Naive thymus-derived CD4-positive, alpha-beta T cell (primary cell): ENCODE measurements around the gene GP1BB. TPM values are rescaled to one million over a fixed set of nuclear protein-coding genes. Genes with fewer than 3 reads are reported as not detected.

Source experiments
- ATAC-seq: fragments of 150-1000 bp; cut with Tn5 transposase; 2 replicates; pipeline ENCODE4 v1.10.0; 2021; ENCODE audit warnings: mild to moderate bottlenecking, moderate library complexity
- CTCF ChIA-PET: fragments of 350-600 bp; sonication (Branson Sonifier 250); formaldehyde crosslinking; loops from one replicate; lab custom pipeline; 2021; ENCODE audit warnings: antibody characterized with exemption; lab: Charles Lee
- POLR2A ChIA-PET: fragments of 350-600 bp; sonication (Branson Sonifier 250); formaldehyde crosslinking; loops from one replicate; lab custom pipeline; 2021; ENCODE audit warnings: antibody characterized with exemption, inconsistent platforms; lab: Charles Lee
- DNase-seq, 9 donors: peaks; one replicate each; pipeline versions ENCODE4 v3.0.0 to v3.0.0-alpha.2; 2020 to 2022; ENCODE audit warnings: mixed read lengths in 1 of 9
- H3K27ac ChIP-seq: one replicate; pipeline ENCODE4 v1.7.0; 2013; ENCODE audit warnings: mild to moderate bottlenecking, low read depth, low read length, moderate library complexity
- H3K27me3 ChIP-seq, 2 donors: one replicate each; pipeline ENCODE4 v1.7.0; 2013; ENCODE audit warnings: low read length in 2 of 2, mild to moderate bottlenecking in 2 of 2, moderate library complexity in 2 of 2; ENCODE audit not compliant: control insufficient read depth in 2 of 2, insufficient read depth in 2 of 2
- H3K36me3 ChIP-seq, 3 experiments: 1 replicate in 2 of 3; 2 replicates in 1 of 3; pipeline ENCODE4 v1.7.0; 2013; ENCODE audit warnings: low read length in 3 of 3, mild to moderate bottlenecking in 3 of 3, moderate library complexity in 1 of 3; ENCODE audit not compliant: insufficient read depth in 3 of 3, control insufficient read depth in 2 of 3
- H3K4me1 ChIP-seq, 2 donors: one replicate each; pipeline ENCODE4 v1.7.0; 2013; ENCODE audit warnings: low read length in 2 of 2, mild to moderate bottlenecking in 2 of 2, moderate library complexity in 1 of 2; ENCODE audit not compliant: control insufficient read depth in 2 of 2, insufficient read depth in 2 of 2
- H3K4me3 ChIP-seq: 2 replicates; pipeline ENCODE4 v1.7.0; 2013; ENCODE audit warnings: mild to moderate bottlenecking, low read length
- H3K9me3 ChIP-seq, 3 experiments: 1 replicate in 2 of 3; 2 replicates in 1 of 3; pipeline ENCODE4 v1.7.0; 2013; ENCODE audit warnings: low read length in 3 of 3; ENCODE audit not compliant: control insufficient read depth in 2 of 3
- H3K27ac Mint-ChIP-seq, 9 donors: one replicate each; pipeline ENCODE4 v1.8.0; 2020 to 2022; ENCODE audit warnings: mixed read lengths in 9 of 9, mild to moderate bottlenecking in 8 of 9, moderate library complexity in 5 of 9, inconsistent platforms in 2 of 9
- H3K27me3 Mint-ChIP-seq, 5 donors: one replicate each; pipeline ENCODE4 v1.8.0; 2021 to 2022; ENCODE audit warnings: mixed read lengths in 5 of 5, mild to moderate bottlenecking in 1 of 5
- H3K36me3 Mint-ChIP-seq, 5 donors: one replicate each; pipeline ENCODE4 v1.8.0; 2020 to 2022; ENCODE audit warnings: mixed read lengths in 5 of 5, mild to moderate bottlenecking in 3 of 5, inconsistent platforms in 1 of 5
- H3K4me1 Mint-ChIP-seq, 7 donors: one replicate each; pipeline ENCODE4 v1.8.0; 2020 to 2022; ENCODE audit warnings: mixed read lengths in 7 of 7, mild to moderate bottlenecking in 3 of 7, inconsistent platforms in 1 of 7
- H3K4me3 Mint-ChIP-seq, 10 donors: one replicate each; pipeline ENCODE4 v1.8.0; 2020 to 2022; ENCODE audit warnings: mild to moderate bottlenecking in 10 of 10, mixed read lengths in 10 of 10, moderate library complexity in 6 of 10, inconsistent platforms in 2 of 10
- H3K9me3 Mint-ChIP-seq, 11 donors: one replicate each; pipeline ENCODE4 v1.8.0; 2020 to 2022; ENCODE audit warnings: mixed read lengths in 11 of 11, mild to moderate bottlenecking in 4 of 11, inconsistent platforms in 1 of 11, moderate library complexity in 1 of 11
- intact Hi-C, 2 donors: fragments of 100-400 bp; cut with micrococcal nuclease; formaldehyde crosslinking; loops; one replicate each; pipeline ENCODE4 v1.15.1; 2023
- polyA plus RNA-seq, 2 donors: library from polyadenylated mRNA; unstranded; fragments of 300-500 nt; fragmentation: Illumina TruSeq; gene quantifications; one replicate each; pipeline ENCODE4 v1.2.3, GENCODE V29; 2021
- total RNA-seq, 6 experiments: library from RNA in 5 of 6; stranded (reverse) in 5 of 6; gene quantifications; 1 replicate in 5 of 6; 2 replicates in 1 of 6; pipeline ENCODE4 v1.2.3 and lab custom pipeline; 2021 to 2026

Gene GP1BB
- total and polyA plus RNA-seq, 7 experiments from 2014 or later: 0.40 to 3.0 TPM; not detected in 5

GRCh38 chr22:19761725-19762567 lies 38.6 kb downstream of the GP1BB start:
- H3K27ac Mint-ChIP-seq: peak overlapping the region in 1 of 9 donors; percentile 62
- CTCF ChIA-PET: interaction anchor here (1.1 to 1.6 kb wide), 2 partner anchors 32 to 83 kb away, joined by 3 to 4 read pairs; no protein-coding TSS in a partner anchor
- H3K36me3 Mint-ChIP-seq: peaks cover 0 to 8% (median 7%) of the 10 kb centered on the region in 5 donors
- peak overlapping the region in 9 of 10 donors; percentile 65 to 87 (median 77) for H3K4me3 Mint-ChIP-seq
- H3K9me3 Mint-ChIP-seq: peaks cover 0 to 3% (median 0%) of the 10 kb centered on the region in 11 donors
- peaks cover 3 to 14% of the 10 kb centered on the region in 2 donors for H3K4me1 ChIP-seq
- no peak overlapping the region for H3K27ac ChIP-seq
- no peaks in the 10 kb centered on the region for H3K36me3 ChIP-seq
- ATAC-seq (no peak), DNase-seq (no peak)
- no peak overlapping the region for H3K4me3 ChIP-seq
- H3K27me3 Mint-ChIP-seq: peaks cover 38 to 67% (median 44%) of the 10 kb centered on the region in 5 donors
- POLR2A ChIA-PET: no interaction called here
- H3K4me1 Mint-ChIP-seq: peaks cover 17 to 41% (median 24%) of the 10 kb centered on the region in 7 donors
- intact Hi-C loops: no loop called here
- no peaks in the 10 kb centered on the region for H3K9me3 ChIP-seq
- H3K27me3 ChIP-seq: peaks cover 0 to 11% of the 10 kb centered on the region in 2 donors

GRCh38 chr22:19762568-19763457 lies 39.5 kb downstream of the GP1BB start:
- DNase-seq: no peak
- H3K4me1 ChIP-seq: peaks cover 0 to 20% of the 10 kb centered on the region in 2 donors
- ATAC-seq: no peak
- no peak overlapping the region for H3K27ac Mint-ChIP-seq
- H3K27me3 Mint-ChIP-seq: peaks cover 35 to 68% (median 46%) of the 10 kb centered on the region in 5 donors
- H3K27me3 ChIP-seq: peaks cover 4 to 20% of the 10 kb centered on the region in 2 donors
- H3K27ac ChIP-seq: no peak overlapping the region
- no peaks in the 10 kb centered on the region for H3K36me3 ChIP-seq
- ChIA-PET POLR2A (no interaction called here), CTCF (interaction anchor here (1.6 kb wide), 1 partner anchor 32 kb away, joined by 4 read pairs; no protein-coding TSS in a partner anchor)
- peaks cover 0 to 8% (median 7%) of the 10 kb centered on the region in 5 donors for H3K36me3 Mint-ChIP-seq
- intact Hi-C loops: no loop called here
- no peaks in the 10 kb centered on the region for H3K9me3 ChIP-seq
- peaks cover 13 to 42% (median 25%) of the 10 kb centered on the region in 7 donors for H3K4me1 Mint-ChIP-seq
- no peak overlapping the region for H3K4me3 ChIP-seq
- H3K9me3 Mint-ChIP-seq: peaks cover 0 to 3% (median 0%) of the 10 kb centered on the region in 11 donors
- peak overlapping the region in 3 of 10 donors; percentile 11 to 41 (median 29) for H3K4me3 Mint-ChIP-seq

- no peak for DNase-seq
Measured at GRCh38 chr22:19763458-19764298, 40.3 kb downstream of the GP1BB start.

GRCh38 chr22:19764299-19764593 lies 40.9 kb downstream of the GP1BB start:
- Histone ChIP-seq H3K27ac (no peak overlapping the region), H3K27me3 (peaks cover 9 to 30% of the 10 kb centered on the region in 2 donors), H3K4me1 (peaks cover 0 to 22% of the 10 kb centered on the region in 2 donors), H3K4me3 (no peak overlapping the region), H3K36me3 (no peaks in the 10 kb centered on the region), H3K9me3 (no peaks in the 10 kb centered on the region)
- intact Hi-C loops: no loop called here
- no peak overlapping the region for H3K27ac Mint-ChIP-seq
- POLR2A ChIA-PET: no interaction called here
- peaks cover 13 to 41% (median 28%) of the 10 kb centered on the region in 7 donors for H3K4me1 Mint-ChIP-seq
- H3K4me3 Mint-ChIP-seq: peak overlapping the region in 2 of 10 donors; percentile 56 to 74
- peaks cover 0 to 3% (median 0%) of the 10 kb centered on the region in 11 donors for H3K9me3 Mint-ChIP-seq
- DNase-seq (no peak), ATAC-seq (no peak)
- peaks cover 0 to 8% (median 7%) of the 10 kb centered on the region in 5 donors for H3K36me3 Mint-ChIP-seq
- CTCF ChIA-PET: interaction anchor here (1.6 kb wide), 1 partner anchor 8 kb away, joined by 3 read pairs; no protein-coding TSS in a partner anchor
- H3K27me3 Mint-ChIP-seq: peaks cover 38 to 70% (median 50%) of the 10 kb centered on the region in 5 donors

More at GRCh38 chr22:19763458-19764298, 40.3 kb downstream of the GP1BB start:
- no peak overlapping the region for H3K27ac Mint-ChIP-seq
- H3K4me1 Mint-ChIP-seq: peaks cover 13 to 43% (median 26%) of the 10 kb centered on the region in 7 donors
- ATAC-seq: no peak
- ChIA-PET CTCF (interaction anchor here (1.6 kb wide), 1 partner anchor 7 kb away, joined by 3 read pairs; no protein-coding TSS in a partner anchor), POLR2A (no interaction called here)
- no peaks in the 10 kb centered on the region for H3K9me3 ChIP-seq
- H3K27ac ChIP-seq: no peak overlapping the region
- H3K9me3 Mint-ChIP-seq: peaks cover 0 to 3% (median 0%) of the 10 kb centered on the region in 11 donors
- H3K27me3 Mint-ChIP-seq: peaks cover 36 to 69% (median 50%) of the 10 kb centered on the region in 5 donors
- H3K4me1 ChIP-seq: peaks cover 0 to 22% of the 10 kb centered on the region in 2 donors
- intact Hi-C loops: no loop called here
- H3K36me3 Mint-ChIP-seq: peaks cover 0 to 8% (median 7%) of the 10 kb centered on the region in 5 donors
- no peaks in the 10 kb centered on the region for H3K36me3 ChIP-seq
- H3K4me3 Mint-ChIP-seq: peak overlapping the region in 1 of 10 donors; percentile 25
- H3K4me3 ChIP-seq: no peak overlapping the region
- peaks cover 9 to 28% of the 10 kb centered on the region in 2 donors for H3K27me3 ChIP-seq

- Histone ChIP-seq H3K4me1 (peaks cover 0 to 16% of the 10 kb centered on the region in 2 donors), H3K9me3 (no peaks in the 10 kb centered on the region), H3K27ac (no peak overlapping the region), H3K4me3 (no peak overlapping the region), H3K36me3 (no peaks in the 10 kb centered on the region), H3K27me3 (peaks cover 9 to 35% of the 10 kb centered on the region in 2 donors)
- Mint-ChIP-seq H3K9me3 (peaks cover 0 to 3% (median 0%) of the 10 kb centered on the region in 11 donors), H3K27ac (no peak overlapping the region), H3K36me3 (peaks cover 0 to 6% (median 5%) of the 10 kb centered on the region in 5 donors), H3K4me1 (peaks cover 7 to 39% (median 23%) of the 10 kb centered on the region in 7 donors), H3K4me3 (peak overlapping the region; percentile 18 to 74 (median 60)), H3K27me3 (peaks cover 40 to 70% (median 51%) of the 10 kb centered on the region in 5 donors)
- no peak for DNase-seq
- ATAC-seq: no peak
- POLR2A ChIA-PET: no interaction called here
- CTCF ChIA-PET: interaction anchor here (1.6 kb wide), 1 partner anchor 9 kb away, joined by 3 read pairs; no protein-coding TSS in a partner anchor
- intact Hi-C loops: loop anchor here in 1 of 2 donors (5.0 kb wide), 1 partner anchor 127 kb away; no protein-coding TSS in a partner anchor
Measured at GRCh38 chr22:19764636-19765476, 41.5 kb downstream of the GP1BB start.
